Lung (tissue), 12 donors: ENCODE data around the gene KDM6B. TPM values are rescaled to one million over a fixed set of nuclear protein-coding genes. Genes with fewer than 3 reads are reported as not detected.

Source experiments
- ATAC-seq: fragments of 200-7000 bp; cut with Tn5 transposase; one replicate; pipeline ENCODE4 v1.9.1; 2020; ENCODE audit warnings: moderate number of reproducible peaks; ENCODE audit not compliant: insufficient read depth, low FRiP score
- DNase-seq, 3 donors: peaks; one replicate each; pipeline ENCODE4 v3.0.0-alpha.2; 2013 to 2017
- H3K27ac ChIP-seq, 2 donors: one replicate each; pipeline ENCODE4 v1.5.1; 2013; ENCODE audit warnings: mild to moderate bottlenecking in 2 of 2, moderate library complexity in 2 of 2, control low read depth in 1 of 2, inconsistent platforms in 1 of 2, low read depth in 1 of 2, low read length in 1 of 2
- H3K27me3 ChIP-seq, 3 donors: one replicate each; pipeline ENCODE4 v1.5.1; 2013; ENCODE audit warnings: low read length in 2 of 3; ENCODE audit not compliant: control insufficient read depth in 3 of 3, insufficient read depth in 3 of 3
- H3K36me3 ChIP-seq, 4 donors: one replicate each; pipeline ENCODE4 v1.5.1; 2013; ENCODE audit warnings: low read length in 4 of 4, mild to moderate bottlenecking in 1 of 4, moderate library complexity in 1 of 4; ENCODE audit not compliant: control insufficient read depth in 4 of 4, insufficient read depth in 4 of 4
- H3K4me1 ChIP-seq, 5 donors: one replicate each; pipeline ENCODE4 v1.5.1; 2013; ENCODE audit warnings: low read length in 5 of 5, mild to moderate bottlenecking in 2 of 5, moderate library complexity in 1 of 5; ENCODE audit not compliant: control insufficient read depth in 5 of 5, insufficient read depth in 5 of 5
- H3K4me3 ChIP-seq: one replicate; pipeline ENCODE4 v1.5.1; 2013; ENCODE audit warnings: mild to moderate bottlenecking, control low read depth, moderate library complexity
- H3K9ac ChIP-seq, 2 donors: one replicate each; pipeline ENCODE4 v1.5.1; 2013; ENCODE audit warnings: low read length in 2 of 2, control low read depth in 1 of 2; ENCODE audit not compliant: insufficient read depth in 1 of 2
- H3K9me3 ChIP-seq, 4 donors: one replicate each; pipeline ENCODE4 v1.5.1; 2013; ENCODE audit warnings: low read length in 3 of 4, mild to moderate bottlenecking in 1 of 4, moderate library complexity in 1 of 4; ENCODE audit not compliant: control insufficient read depth in 4 of 4, insufficient read depth in 3 of 4
- CTCF ChIP-seq: IDR thresholded peaks from 2 replicates; pipeline ENCODE4 v1.5.1; 2012; ENCODE audit warnings: mild to moderate bottlenecking; ENCODE audit errors: control extremely low read depth, extremely low read depth
- WGBS, 2 donors: extraction: QIAGEN DNeasy Blood & Tissue Kit; methylation state at CpG; one replicate each; pipeline ENCODE4 v1.1.7; 2013; 5-methylcytosine and 5-hydroxymethylcytosine counted together
- polyA plus RNA-seq, 2 donors: library from polyadenylated mRNA; stranded (reverse); fragments of 200-250 nt; gene quantifications; one replicate each; pipeline ENCODE4 v1.2.1, GENCODE V29; 2013
- total RNA-seq, 2 donors: library from RNA; depleted of rRNA in 1 of 2; stranded (reverse); fragments of >200 nt in 1 of 2; gene quantifications; one replicate each; pipeline ENCODE4 v1.2.1, GENCODE V29; 2014 to 2021
- donor health status: control.
- donor health status: control.
- donor health status: Bipolar disorder and iron deficiency.
- donor health status: healthy.
- donor health status: DM: yes; HTN: yes; CAD: no.

The KDM6B gene
- total and polyA plus RNA-seq, 4 donors = 21.0 to 52.9 (median 34.5) TPM

GRCh38 chr17:7843536-7844291, 9.7 kb downstream of the KDM6B start:
- Histone ChIP-seq H3K4me1 (peaks cover 0 to 56% (median 12%) of the 10 kb centered on the region in 5 donors), H3K9ac (peak overlapping the region; percentile 72), H3K9me3 (no peaks in the 10 kb centered on the region), H3K27ac (peak overlapping the region; percentile 85 to 100), H3K27me3 (no peaks in the 10 kb centered on the region), H3K4me3 (peak overlapping the region; percentile 65), H3K36me3 (peaks cover 6 to 33% (median 13%) of the 10 kb centered on the region in 4 donors)
- TF ChIP-seq CTCF = no peak
- DNase-seq = peak; percentile 82 to 87 (median 85)
- peak; percentile 31 for ATAC-seq
- 1% methylated on average over 48 to 61 of the region's 61 CpGs for WGBS, 2 donors

GRCh38 chr17:7844292-7845154, 10.5 kb downstream of the KDM6B start:
- Histone ChIP-seq H3K9ac (peak overlapping the region; percentile 56 to 72), H3K36me3 (peaks cover 7 to 41% (median 16%) of the 10 kb centered on the region in 4 donors), H3K27me3 (no peaks in the 10 kb centered on the region), H3K4me1 (peaks cover 0 to 48% (median 8%) of the 10 kb centered on the region in 5 donors), H3K4me3 (peak overlapping the region; percentile 65), H3K9me3 (no peaks in the 10 kb centered on the region), H3K27ac (peak overlapping the region; percentile 85 to 100)
- peak; percentile 93 to 95 (median 94) for DNase-seq
- TF ChIP-seq CTCF = no peak
- peak; percentile 62 for ATAC-seq
- WGBS, 2 donors = 0% methylated on average over 71 of the region's 71 CpGs

- H3K4me1 ChIP-seq = peaks cover 0 to 38% (median 8%) of the 10 kb centered on the region in 5 donors
- peaks cover 8 to 47% (median 24%) of the 10 kb centered on the region in 4 donors for H3K36me3 ChIP-seq
- no peak for DNase-seq
- no peak overlapping the region for H3K4me3 ChIP-seq
- H3K9ac ChIP-seq = no peak overlapping the region
- no peaks in the 10 kb centered on the region for H3K27me3 ChIP-seq
- no peaks in the 10 kb centered on the region for H3K9me3 ChIP-seq
- TF ChIP-seq CTCF = no peak
- no peak for ATAC-seq
- H3K27ac ChIP-seq = peak overlapping the region; percentile 30 to 100
- WGBS, 2 donors = 85 to 86% methylated on average over 15 of the region's 15 CpGs
These were observed 11.5 kb downstream of the KDM6B start for GRCh38 chr17:7845359-7846062.
